ENCODE measurements around the gene PGK1.

DNA sequence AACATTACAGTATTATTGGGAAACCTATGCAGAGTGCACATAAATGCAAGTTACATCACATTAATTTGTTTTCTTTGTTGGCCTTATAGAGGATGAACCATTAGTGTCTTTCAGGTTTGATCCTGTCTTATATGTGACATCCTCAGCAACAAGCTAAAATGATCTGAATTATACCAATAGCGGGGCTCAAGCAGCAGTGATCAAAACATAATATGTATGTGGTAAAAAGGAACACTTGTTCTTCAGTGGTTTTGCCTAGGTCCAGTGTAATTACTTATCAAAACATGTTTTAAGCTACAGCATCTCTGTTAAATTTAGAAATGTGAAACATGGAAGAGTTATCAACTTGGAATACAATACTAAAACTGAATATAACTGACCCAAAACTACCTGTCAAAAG lies 26.3 kb downstream of the PGK1 start:
- TF ChIP-seq POLR2A (IDR thresholded peaks at IDR 0.05) (no peak), POLR2AphosphoS5 (IDR thresholded peaks at IDR 0.05) (no peak), EP300 (IDR thresholded peaks at IDR 0.05) (no peak)
- TF ChIP-seq, protein P1, sequence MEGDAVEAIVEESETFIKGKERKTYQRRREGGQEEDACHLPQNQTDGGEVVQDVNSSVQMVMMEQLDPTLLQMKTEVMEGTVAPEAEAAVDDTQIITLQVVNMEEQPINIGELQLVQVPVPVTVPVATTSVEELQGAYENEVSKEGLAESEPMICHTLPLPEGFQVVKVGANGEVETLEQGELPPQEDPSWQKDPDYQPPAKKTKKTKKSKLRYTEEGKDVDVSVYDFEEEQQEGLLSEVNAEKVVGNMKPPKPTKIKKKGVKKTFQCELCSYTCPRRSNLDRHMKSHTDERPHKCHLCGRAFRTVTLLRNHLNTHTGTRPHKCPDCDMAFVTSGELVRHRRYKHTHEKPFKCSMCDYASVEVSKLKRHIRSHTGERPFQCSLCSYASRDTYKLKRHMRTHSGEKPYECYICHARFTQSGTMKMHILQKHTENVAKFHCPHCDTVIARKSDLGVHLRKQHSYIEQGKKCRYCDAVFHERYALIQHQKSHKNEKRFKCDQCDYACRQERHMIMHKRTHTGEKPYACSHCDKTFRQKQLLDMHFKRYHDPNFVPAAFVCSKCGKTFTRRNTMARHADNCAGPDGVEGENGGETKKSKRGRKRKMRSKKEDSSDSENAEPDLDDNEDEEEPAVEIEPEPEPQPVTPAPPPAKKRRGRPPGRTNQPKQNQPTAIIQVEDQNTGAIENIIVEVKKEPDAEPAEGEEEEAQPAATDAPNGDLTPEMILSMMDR (IDR thresholded peaks at IDR 0.05) = no peak
